ENCODE data around the gene FAF1. TPM values are rescaled to one million over a fixed set of nuclear protein-coding genes. Genes with fewer than 3 reads are reported as not detected.
A peak's percentile ranks its signal among the peaks of the same experiment; 100 is the strongest.

Gene FAF1
- total and polyA plus RNA-seq, 2 donors (not counting 3 experiments of a cell fraction or from before 2014, with no cell fraction given): 9.0 to 57.6 TPM

- Histone ChIP-seq H3K4me2 (ENCODE audit: insufficient read depth, low read length) (no peak overlapping the region), H3K36me3 (ENCODE audit: control insufficient read depth in 2 of 2, extremely low read depth in 1 of 2, insufficient read depth in 2 of 2, low read length in 2 of 2) (no peaks in the 10 kb centered on the region), H3K9me3 (replicated peaks; ENCODE audit: control insufficient read depth, insufficient read depth, low read length) (no peaks in the 10 kb centered on the region), H3K4me3 (replicated peaks in 1 of 3; ENCODE audit: insufficient read depth in 1 of 3, low read depth in 1 of 3, low read length in 3 of 3) (no peak overlapping the region), H4K20me1 (replicated peaks; ENCODE audit: control insufficient read depth, extremely low read depth, insufficient read depth, low read length) (no peaks in the 10 kb centered on the region), H3K27me3 (ENCODE audit: control insufficient read depth in 2 of 2, insufficient read depth in 2 of 2, low read length in 2 of 2) (no peaks in the 10 kb centered on the region), H3K9me1 (replicated peaks; ENCODE audit: control insufficient read depth, extremely low read depth, insufficient read depth, low read length) (no peaks in the 10 kb centered on the region), H2AFZ (ENCODE audit: low read depth, low read length) (no peak overlapping the region), H3K27ac (ENCODE audit: insufficient read depth, low read depth, low read length) (no peak overlapping the region), H3K79me2 (ENCODE audit: control insufficient read depth, insufficient read depth, low read length) (no peaks in the 10 kb centered on the region), H3K4me1 (ENCODE audit: control insufficient read depth, extremely low read depth, insufficient read depth, low read length) (no peaks in the 10 kb centered on the region), H3K9ac (replicated peaks; ENCODE audit: extremely low read depth, insufficient read depth, low read length) (no peak overlapping the region)
- BruUV-seq (replicated peaks): no TSS peak
- ChIA-PET POLR2A (no interaction called here), CTCF (interaction anchor here (0.6 to 5.2 kb wide), 35 partner anchors 9 to 718 kb away, joined by 3 to 142 read pairs (median 5); no protein-coding TSS in a partner anchor)
- intact Hi-C loops (cut with micrococcal nuclease) (loop anchor here (1.0 to 5.0 kb wide), 3 partner anchors 84 to 336 kb away; no protein-coding TSS in a partner anchor), dilution Hi-C loops (cut with MboI; ENCODE audit: extremely low pct_ligation_motif_present, low sequenced_read_pairs) (no loop called here)
- TF ChIP-seq POLR2A (IDR thresholded peaks at IDR 0.05; ENCODE audit: low read depth, low read length) (no peak), CTCF (IDR thresholded peaks at IDR 0.05; ENCODE audit: extremely low read depth in 1 of 2, insufficient read depth in 1 of 2, low read depth in 1 of 2, low read length in 2 of 2) (peak; percentile 53 to 60), JUN (IDR thresholded peaks at IDR 0.05; ENCODE audit: borderline replicate concordance, insufficient read depth, insufficient read length, low read depth) (no peak)
- FAIRE-seq (no peak), DNase-seq (ENCODE audit: low read depth, low spot score) (peak; percentile 58)
Measured at GRCh38 chr1:50704126-50704525, 255.9 kb downstream of the FAF1 start.

GRCh38 chr1:50703240-50703639 is 256.8 kb downstream of the FAF1 start:
- Histone ChIP-seq H3K79me2 (ENCODE audit: control insufficient read depth, insufficient read depth, low read length) (no peaks in the 10 kb centered on the region), H4K20me1 (replicated peaks; ENCODE audit: control insufficient read depth, extremely low read depth, insufficient read depth, low read length) (no peaks in the 10 kb centered on the region), H3K36me3 (ENCODE audit: control insufficient read depth in 2 of 2, extremely low read depth in 1 of 2, insufficient read depth in 2 of 2, low read length in 2 of 2) (no peaks in the 10 kb centered on the region), H3K4me1 (ENCODE audit: control insufficient read depth, extremely low read depth, insufficient read depth, low read length) (no peaks in the 10 kb centered on the region), H3K9ac (replicated peaks; ENCODE audit: extremely low read depth, insufficient read depth, low read length) (no peak overlapping the region), H3K9me1 (replicated peaks; ENCODE audit: control insufficient read depth, extremely low read depth, insufficient read depth, low read length) (no peaks in the 10 kb centered on the region), H3K4me2 (ENCODE audit: insufficient read depth, low read length) (no peak overlapping the region), H3K27ac (ENCODE audit: insufficient read depth, low read depth, low read length) (no peak overlapping the region), H3K27me3 (ENCODE audit: control insufficient read depth in 2 of 2, insufficient read depth in 2 of 2, low read length in 2 of 2) (no peaks in the 10 kb centered on the region), H3K9me3 (replicated peaks; ENCODE audit: control insufficient read depth, insufficient read depth, low read length) (no peaks in the 10 kb centered on the region), H2AFZ (ENCODE audit: low read depth, low read length) (no peak overlapping the region), H3K4me3 (replicated peaks in 1 of 3; ENCODE audit: insufficient read depth in 1 of 3, low read depth in 1 of 3, low read length in 3 of 3) (no peak overlapping the region)
- dilution Hi-C loops (cut with MboI; ENCODE audit: extremely low pct_ligation_motif_present, low sequenced_read_pairs): no loop called here
- no TSS peak for BruUV-seq (replicated peaks)
- no peak for TF ChIP-seq GATA2 (IDR thresholded peaks at IDR 0.05; ENCODE audit: insufficient read depth, insufficient read length, low read depth, low read length)
- no peak for TF ChIP-seq POLR2A (IDR thresholded peaks at IDR 0.05; ENCODE audit: low read depth, low read length)
- no peak for TF ChIP-seq MAX (IDR thresholded peaks at IDR 0.05; ENCODE audit: insufficient read depth, insufficient read length)
- ChIA-PET POLR2A (no interaction called here), CTCF (interaction anchor here (1.4 to 5.2 kb wide), 6 partner anchors 13 to 335 kb away, joined by 5 to 142 read pairs (median 18); no protein-coding TSS in a partner anchor)
- FAIRE-seq (no peak), DNase-seq (ENCODE audit: low read depth, low spot score) (no peak)
- intact Hi-C loops (cut with micrococcal nuclease): loop anchor here (5.0 kb wide), 1 partner anchor 96 kb away; no protein-coding TSS in a partner anchor
